ENCODE measurements around the gene HS3ST5.
"Not testable (repeated sequence)": the region's sequence is repeated elsewhere in the genome, so short reads cannot be mapped to it uniquely, and the experiment has no call there.

HS3ST5 gene

GRCh38 chr6:114044566-114044965, 298.3 kb downstream of the HS3ST5 start:
- not testable (repeated sequence) for DNase-seq (ENCODE audit: low spot score)

- no peak for DNase-seq (ENCODE audit: low spot score)
Measured at GRCh38 chr6:114042267-114043016, 300.4 kb downstream of the HS3ST5 start.

GRCh38 chr6:114040871-114041270, 302.0 kb downstream of the HS3ST5 start:
- no peak for DNase-seq (ENCODE audit: low spot score)

GRCh38 chr6:114039841-114040240, 303.0 kb downstream of the HS3ST5 start:
- DNase-seq (ENCODE audit: low spot score): no peak

GRCh38 chr6:114033606-114034005, 309.2 kb downstream of the HS3ST5 start:
- DNase-seq (ENCODE audit: low spot score): no peak

GRCh38 chr6:114032721-114033120, 310.1 kb downstream of the HS3ST5 start:
- DNase-seq (ENCODE audit: low spot score): no peak

- no peak for DNase-seq (ENCODE audit: low spot score)
Measured at GRCh38 chr6:114030767-114031166, 312.1 kb downstream of the HS3ST5 start.

GRCh38 chr6:114024746-114025145, 318.1 kb downstream of the HS3ST5 start:
- no peak for DNase-seq (ENCODE audit: low spot score)

- DNase-seq (ENCODE audit: low spot score): no peak
Measured at GRCh38 chr6:114020196-114020595, 322.6 kb downstream of the HS3ST5 start.

- DNase-seq (ENCODE audit: low spot score): not testable (repeated sequence)
Measured at GRCh38 chr6:114017146-114017545, 325.7 kb downstream of the HS3ST5 start.

- DNase-seq (ENCODE audit: low spot score): not testable (repeated sequence)
Measured at GRCh38 chr6:114014106-114014505, 328.7 kb downstream of the HS3ST5 start.

- DNase-seq (ENCODE audit: low spot score): not testable (repeated sequence)
Measured at GRCh38 chr6:114011486-114011885, 331.3 kb downstream of the HS3ST5 start.

- DNase-seq (ENCODE audit: low spot score): no peak
Measured at GRCh38 chr6:114010540-114010939, 332.3 kb downstream of the HS3ST5 start.

- DNase-seq (ENCODE audit: low spot score): no peak
Measured at GRCh38 chr6:114009192-114009591, 333.6 kb downstream of the HS3ST5 start.

- DNase-seq (ENCODE audit: low spot score): no peak
Measured at GRCh38 chr6:114008331-114008730, 334.5 kb downstream of the HS3ST5 start.

- DNase-seq (ENCODE audit: low spot score): no peak
Measured at GRCh38 chr6:114007516-114007915, 335.3 kb downstream of the HS3ST5 start.

All from NAMALWA (cell line).